Raji (cell line): ENCODE measurements around the gene TAS1R1.

Source experiments
- POLR2A ChIP-seq: IDR thresholded peaks from 2 replicates; pipeline ENCODE4 v1.6.1; 2011; ENCODE audit warnings: low read depth, low read length, control low read depth; ENCODE audit not compliant: insufficient read depth

Gene TAS1R1

GRCh38 chr1:6623269-6623965 is 68.3 kb downstream of the TAS1R1 start:
- TF ChIP-seq POLR2A: no peak

- TF ChIP-seq POLR2A: peak; percentile 75
Observed at GRCh38 chr1:6624710-6625583, 69.8 kb downstream of the TAS1R1 start, which contains the start of gene THAP3. Gene THAP3, plus strand, starts transcription at chr1:6624868. Its CDS starts 351 bp downstream, at chr1:6625219.

GRCh38 chr1:6625584-6626149 is 70.6 kb downstream of the TAS1R1 start:
- TF ChIP-seq POLR2A: no peak

GRCh38 chr1:6627031-6627430 is 71.9 kb downstream of the TAS1R1 start:
- TF ChIP-seq POLR2A: no peak

- TF ChIP-seq POLR2A: no peak
Observed at GRCh38 chr1:6627841-6628545, 72.9 kb downstream of the TAS1R1 start.

GRCh38 chr1:6628971-6629479 is 73.9 kb downstream of the TAS1R1 start:
- TF ChIP-seq POLR2A: no peak
